ENCODE results near the gene ZNF804B.

Gene ZNF804B

GRCh38 chr7:88868456-88868855 is 109.0 kb downstream of the ZNF804B start:
- no peak for DNase-seq
- TF ChIP-seq CTCF (IDR thresholded peaks at IDR 0.05; ENCODE audit: low read depth, low read length) = no peak
- H3K4me3 ChIP-seq (ENCODE audit: low read depth, low read length) = no peak overlapping the region

GRCh38 chr7:88881136-88881535 is 121.6 kb downstream of the ZNF804B start:
- no peak for DNase-seq
- H3K9me3 ChIP-seq (ENCODE audit: severe bottlenecking) = no peaks in the 10 kb centered on the region
- TF ChIP-seq CTCF (IDR thresholded peaks at IDR 0.05; ENCODE audit: low read depth, low read length) = no peak
- no peaks in the 10 kb centered on the region for H3K36me3 ChIP-seq
- H3K27ac ChIP-seq = no peak overlapping the region
- H3K27me3 ChIP-seq (ENCODE audit: insufficient read depth, low read depth, severe bottlenecking) = no peaks in the 10 kb centered on the region
- H3K4me3 ChIP-seq (ENCODE audit: low read depth, low read length) = no peak overlapping the region

More at GRCh38 chr7:88868456-88868855, 109.0 kb downstream of the ZNF804B start:
- Histone ChIP-seq H3K27me3 (ENCODE audit: insufficient read depth, low read depth, severe bottlenecking) (no peaks in the 10 kb centered on the region), H3K36me3 (no peaks in the 10 kb centered on the region), H3K27ac (no peak overlapping the region), H3K9me3 (ENCODE audit: severe bottlenecking) (no peaks in the 10 kb centered on the region)

- Histone ChIP-seq H3K27ac (no peak overlapping the region), H3K9me3 (ENCODE audit: severe bottlenecking) (no peaks in the 10 kb centered on the region), H3K27me3 (ENCODE audit: insufficient read depth, low read depth, severe bottlenecking) (no peaks in the 10 kb centered on the region), H3K4me3 (ENCODE audit: low read depth, low read length) (no peak overlapping the region), H3K36me3 (no peaks in the 10 kb centered on the region)
- DNase-seq = no peak
- no peak for TF ChIP-seq CTCF (IDR thresholded peaks at IDR 0.05; ENCODE audit: low read depth, low read length)
Observed at GRCh38 chr7:88885131-88885530, 125.6 kb downstream of the ZNF804B start.

GRCh38 chr7:88888684-88889083 is 129.2 kb downstream of the ZNF804B start:
- Histone ChIP-seq H3K9me3 (ENCODE audit: severe bottlenecking) (no peaks in the 10 kb centered on the region), H3K27me3 (ENCODE audit: insufficient read depth, low read depth, severe bottlenecking) (no peaks in the 10 kb centered on the region), H3K36me3 (no peaks in the 10 kb centered on the region), H3K4me3 (ENCODE audit: low read depth, low read length) (no peak overlapping the region), H3K27ac (no peak overlapping the region)
- no peak for DNase-seq
- TF ChIP-seq CTCF (IDR thresholded peaks at IDR 0.05; ENCODE audit: low read depth, low read length) = no peak

GRCh38 chr7:88910516-88910915 is 151.0 kb downstream of the ZNF804B start:
- H3K27ac ChIP-seq = no peak overlapping the region
- no peaks in the 10 kb centered on the region for H3K36me3 ChIP-seq
- no peaks in the 10 kb centered on the region for H3K27me3 ChIP-seq (ENCODE audit: insufficient read depth, low read depth, severe bottlenecking)
- H3K9me3 ChIP-seq (ENCODE audit: severe bottlenecking) = no peaks in the 10 kb centered on the region
- DNase-seq = no peak
- H3K4me3 ChIP-seq (ENCODE audit: low read depth, low read length) = no peak overlapping the region
- no peak for TF ChIP-seq CTCF (IDR thresholded peaks at IDR 0.05; ENCODE audit: low read depth, low read length)

GRCh38 chr7:88912852-88913251 is 153.4 kb downstream of the ZNF804B start:
- Histone ChIP-seq H3K27me3 (ENCODE audit: insufficient read depth, low read depth, severe bottlenecking) (no peaks in the 10 kb centered on the region), H3K36me3 (no peaks in the 10 kb centered on the region), H3K9me3 (ENCODE audit: severe bottlenecking) (no peaks in the 10 kb centered on the region), H3K27ac (no peak overlapping the region), H3K4me3 (ENCODE audit: low read depth, low read length) (no peak overlapping the region)
- DNase-seq = no peak
- no peak for TF ChIP-seq CTCF (IDR thresholded peaks at IDR 0.05; ENCODE audit: low read depth, low read length)
